Skeletal muscle satellite cell (primary cell): ENCODE measurements around the gene PTGER1.
A peak's percentile ranks its signal among the peaks of the same experiment; 100 is the strongest.
"Not testable (repeated sequence)": the region's sequence is repeated elsewhere in the genome, so short reads cannot be mapped to it uniquely, and the experiment has no call there.

ENCODE experiments used
- H3K27me3 ChIP-seq: 2 replicates; pipeline ENCODE4 v1.7.0; 2013; ENCODE audit warnings: low read length; ENCODE audit not compliant: control insufficient read depth, insufficient read depth
- H3K36me3 ChIP-seq: 2 replicates; pipeline ENCODE4 v1.7.0; 2013; ENCODE audit warnings: mild to moderate bottlenecking, control low read depth, low read length; ENCODE audit not compliant: insufficient read depth
- H3K4me1 ChIP-seq: 2 replicates; pipeline ENCODE4 v1.7.0; 2013; ENCODE audit warnings: low read length; ENCODE audit not compliant: control insufficient read depth, insufficient read depth
- H3K4me2 ChIP-seq: 2 replicates; pipeline ENCODE4 v1.7.0; 2013; ENCODE audit warnings: mild to moderate bottlenecking, low read length
- H3K4me3 ChIP-seq: 2 replicates; pipeline ENCODE4 v1.7.0; 2013; ENCODE audit warnings: low read length
- H3K9ac ChIP-seq: 2 replicates; pipeline ENCODE4 v1.7.0; 2013; ENCODE audit warnings: mild to moderate bottlenecking, low read depth, low read length, moderate library complexity
- H3K9me3 ChIP-seq: replicated peaks from 2 replicates; pipeline ENCODE4 v1.7.0; 2013; ENCODE audit warnings: mild to moderate bottlenecking, control low read depth, low read length

PTGER1 gene

DNA sequence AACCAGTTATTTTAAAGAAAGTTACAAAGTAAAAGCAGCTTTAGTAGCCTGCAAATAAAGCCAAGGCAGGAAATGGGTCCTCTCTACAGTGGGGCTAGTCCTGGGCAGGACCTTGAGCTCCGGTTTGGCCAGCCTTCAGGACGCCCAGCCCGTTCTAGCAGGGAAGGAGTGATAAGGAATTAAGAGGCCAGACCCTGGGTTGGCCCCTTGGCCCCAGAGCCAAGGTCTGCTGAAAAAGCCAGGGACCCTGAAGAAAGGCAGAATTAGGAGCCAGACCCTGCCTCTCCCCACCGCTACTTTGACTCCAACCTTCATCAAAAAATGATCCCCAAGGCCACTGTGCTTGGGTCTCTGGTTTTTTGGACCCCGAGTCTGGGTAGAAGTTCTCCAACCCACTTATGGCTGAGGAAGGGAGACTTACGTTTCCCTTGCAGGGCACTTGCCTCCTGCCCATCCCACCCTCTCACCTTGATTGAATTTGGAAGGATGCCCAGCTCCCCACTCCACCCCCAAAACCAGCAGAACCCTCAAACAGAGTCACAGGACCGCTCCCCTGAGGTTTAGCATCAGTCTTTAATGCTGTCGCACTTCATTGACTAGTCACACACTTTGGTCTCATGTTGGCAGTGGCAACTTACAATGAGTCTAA lies 39.2 kb upstream of the PTGER1 start:
- H3K27me3 ChIP-seq = no peaks in the 10 kb centered on the region
- peaks cover 39% of the 10 kb centered on the region for H3K4me1 ChIP-seq
- no peaks in the 10 kb centered on the region for H3K9me3 ChIP-seq
- H3K4me3 ChIP-seq = no peak overlapping the region
- no peak overlapping the region for H3K9ac ChIP-seq
- H3K36me3 ChIP-seq = peaks cover 35% of the 10 kb centered on the region
- no peak overlapping the region for H3K4me2 ChIP-seq

DNA sequence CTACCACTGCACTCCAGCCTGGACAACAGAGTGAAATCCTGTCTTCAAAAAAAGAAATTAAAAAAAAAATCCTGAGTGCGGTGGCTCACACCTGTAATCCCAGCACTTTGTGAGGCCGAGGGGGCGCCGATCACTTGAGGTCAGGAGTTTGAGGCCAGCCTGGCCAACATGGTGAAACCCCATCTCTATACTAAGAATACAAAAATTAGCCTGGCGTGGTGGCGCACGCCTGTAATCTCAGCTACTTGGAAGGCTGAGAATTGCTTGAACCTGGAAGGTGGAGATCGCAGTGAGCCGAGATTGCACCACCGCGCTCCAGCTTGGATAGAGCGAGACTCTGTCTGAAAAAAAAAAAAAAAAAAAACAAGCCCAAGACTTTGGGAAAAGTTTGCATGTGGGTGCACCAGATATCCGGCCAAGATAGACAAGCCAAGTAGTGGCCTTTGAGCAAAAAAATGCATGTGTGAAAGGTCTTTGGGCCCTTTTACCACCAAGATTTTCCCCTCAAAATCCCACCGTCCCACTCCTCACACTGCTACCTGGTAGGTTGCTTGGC lies 37.3 kb upstream of the PTGER1 start:
- Histone ChIP-seq H3K36me3 (peaks cover 35% of the 10 kb centered on the region), H3K4me1 (peaks cover 41% of the 10 kb centered on the region), H3K4me3 (no peak overlapping the region), H3K27me3 (no peaks in the 10 kb centered on the region), H3K9ac (no peak overlapping the region), H3K4me2 (no peak overlapping the region), H3K9me3 (no peaks in the 10 kb centered on the region)

DNA sequence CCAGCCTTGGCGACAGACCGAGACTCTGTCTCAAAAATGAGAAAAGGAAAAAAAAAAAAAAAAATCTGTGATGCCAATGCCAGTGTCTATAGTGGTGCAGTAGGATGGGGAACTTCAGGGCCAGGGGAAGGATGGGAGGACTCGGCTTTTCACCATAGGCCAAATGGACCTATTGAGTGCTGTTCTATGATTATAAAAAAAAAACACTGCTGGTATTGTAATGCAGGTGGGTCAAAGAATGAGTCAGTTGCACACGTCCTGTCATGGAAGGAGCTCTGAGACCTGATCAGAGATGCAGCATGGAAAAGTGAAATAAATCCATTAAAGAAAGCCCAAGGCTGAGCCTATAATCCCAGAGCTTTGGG lies 36.1 kb upstream of the PTGER1 start:
- Histone ChIP-seq H3K9ac (no peak overlapping the region), H3K36me3 (peaks cover 26% of the 10 kb centered on the region), H3K4me1 (peaks cover 47% of the 10 kb centered on the region), H3K4me2 (peak overlapping the region; percentile 80), H3K4me3 (peak overlapping the region; percentile 41), H3K9me3 (no peaks in the 10 kb centered on the region), H3K27me3 (no peaks in the 10 kb centered on the region)

DNA sequence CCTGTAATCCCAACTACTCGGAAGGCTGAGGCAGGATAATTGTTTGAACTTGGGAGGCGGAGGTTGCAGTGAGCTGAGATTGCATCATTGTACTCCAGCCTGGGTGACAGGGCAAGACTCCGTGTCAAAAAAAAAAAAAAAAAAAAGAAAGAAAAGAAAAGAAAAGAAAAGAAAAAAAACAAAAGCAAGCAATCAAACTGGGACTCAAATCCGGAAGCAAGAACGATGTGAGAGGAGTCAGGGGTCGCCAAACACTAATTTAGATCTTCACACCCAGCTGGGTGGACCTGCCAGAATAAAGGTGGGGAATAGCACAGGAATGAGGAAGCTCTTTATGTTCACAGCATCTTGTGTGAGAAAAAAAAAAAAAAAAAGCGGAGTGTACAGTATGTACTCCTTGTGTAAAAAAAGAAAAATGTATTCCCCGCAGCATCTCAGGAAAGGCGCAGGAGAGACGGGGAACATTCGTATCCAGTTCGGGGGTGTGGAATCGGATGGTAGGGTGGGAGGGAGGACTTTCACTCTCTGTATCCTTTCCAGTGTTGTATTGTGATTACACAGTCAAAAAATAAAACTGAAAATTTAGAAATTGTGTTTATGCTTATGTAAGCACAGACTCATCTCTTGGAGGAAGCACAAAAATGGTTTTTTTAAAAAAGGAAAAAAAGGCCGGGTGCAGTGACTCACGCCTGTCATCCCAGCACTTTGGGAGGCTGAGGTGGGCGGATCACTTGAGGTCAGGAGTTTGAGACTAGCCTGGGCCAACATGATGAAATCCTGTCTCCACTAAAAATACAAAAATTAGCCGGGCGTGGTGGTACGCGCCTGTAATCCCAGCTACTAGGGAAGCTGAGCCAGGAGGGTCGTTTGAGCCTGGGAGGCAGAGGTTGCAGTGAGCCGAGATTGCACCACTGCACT lies 35.4 kb upstream of the PTGER1 start:
- Histone ChIP-seq H3K27me3 (no peaks in the 10 kb centered on the region), H3K4me3 (peak overlapping the region; percentile 64), H3K36me3 (peaks cover 20% of the 10 kb centered on the region), H3K4me1 (peaks cover 47% of the 10 kb centered on the region), H3K9me3 (no peaks in the 10 kb centered on the region), H3K9ac (peak overlapping the region; percentile 66), H3K4me2 (peak overlapping the region; percentile 80)

DNA sequence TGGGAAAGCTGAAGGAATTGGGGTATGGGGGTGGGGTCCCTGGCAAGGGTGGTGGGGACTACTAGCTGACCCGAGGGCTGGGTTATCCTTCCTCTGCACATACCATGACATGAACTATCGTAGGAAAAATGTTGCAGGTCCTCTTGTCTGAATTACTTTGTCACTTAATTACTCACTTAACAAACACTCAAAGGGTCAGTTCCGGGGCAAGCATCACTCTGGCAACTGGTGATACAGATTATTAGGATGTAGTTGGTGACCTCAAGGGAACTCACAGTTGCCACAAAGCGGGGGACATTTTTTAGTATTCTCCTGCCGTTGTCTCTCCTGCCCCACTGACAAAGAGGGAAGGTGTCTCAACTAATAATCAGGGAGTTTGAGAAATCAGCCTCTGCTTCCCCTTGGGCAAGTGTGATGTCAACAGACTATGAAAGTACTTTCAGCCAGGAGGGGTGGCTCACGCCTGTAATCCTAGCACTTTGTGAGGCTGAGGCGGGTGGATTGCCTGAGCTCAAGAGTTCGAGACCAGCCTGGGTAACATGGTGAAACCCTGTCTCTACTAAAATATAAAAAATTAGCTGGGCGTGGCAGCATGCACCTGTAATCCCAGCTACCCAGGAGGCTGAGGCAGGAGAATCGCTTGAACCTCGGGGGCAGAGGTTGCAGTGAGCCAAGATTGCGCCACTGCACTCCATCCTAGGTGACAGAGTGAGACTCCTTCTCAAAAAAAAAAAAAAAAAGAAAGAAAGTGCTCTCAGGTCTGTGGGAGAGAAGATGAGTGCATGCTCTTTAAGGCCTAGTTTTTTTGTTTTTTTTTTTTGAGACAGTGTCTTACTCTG lies 32.8 kb upstream of the PTGER1 start:
- H3K4me3 ChIP-seq = no peak overlapping the region
- no peaks in the 10 kb centered on the region for H3K9me3 ChIP-seq
- H3K27me3 ChIP-seq = no peaks in the 10 kb centered on the region
- H3K4me2 ChIP-seq = no peak overlapping the region
- H3K9ac ChIP-seq = peak overlapping the region; percentile 51
- no peaks in the 10 kb centered on the region for H3K36me3 ChIP-seq
- peaks cover 48% of the 10 kb centered on the region for H3K4me1 ChIP-seq

DNA sequence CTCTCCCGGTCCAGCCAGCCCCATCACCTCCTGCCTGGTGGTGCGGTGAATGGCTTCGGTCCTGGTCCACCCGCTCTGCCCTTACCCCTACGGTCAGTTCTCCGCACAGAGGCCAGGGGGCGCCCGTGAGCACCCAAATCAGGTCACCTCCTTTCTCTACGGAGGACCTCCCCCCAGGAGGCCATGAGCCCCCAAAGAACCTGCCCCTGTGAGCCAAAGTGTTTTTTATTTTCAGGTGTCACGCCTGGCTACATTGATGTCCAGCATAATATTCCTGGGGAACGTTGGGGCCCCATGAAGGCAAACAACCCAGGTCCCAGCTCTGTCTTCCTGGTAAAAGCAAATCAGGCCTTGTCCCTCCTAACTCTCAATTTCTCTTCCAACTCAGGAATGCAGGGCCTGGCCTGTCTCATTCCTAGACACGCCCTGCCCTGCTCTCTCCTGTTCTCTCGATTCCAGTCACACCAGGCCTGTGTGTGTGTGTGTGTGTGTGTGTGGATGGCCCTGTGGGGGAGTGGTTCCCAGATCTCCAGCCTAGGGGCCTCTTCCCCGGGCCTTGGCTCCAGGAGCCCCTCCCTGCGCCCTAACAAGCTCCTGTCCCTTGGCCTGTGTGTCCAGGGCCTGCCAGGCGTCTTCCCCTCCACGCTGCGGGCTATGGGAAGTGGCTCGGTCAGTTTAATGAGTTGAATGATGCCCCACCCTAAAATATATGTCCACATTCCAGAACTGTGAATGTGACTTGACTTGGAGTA lies 30.5 kb upstream of the PTGER1 start:
- no peaks in the 10 kb centered on the region for H3K27me3 ChIP-seq
- H3K4me3 ChIP-seq = peak overlapping the region; percentile 4
- H3K4me2 ChIP-seq = peak overlapping the region; percentile 59
- peaks cover 47% of the 10 kb centered on the region for H3K4me1 ChIP-seq
- no peaks in the 10 kb centered on the region for H3K36me3 ChIP-seq
- H3K9me3 ChIP-seq = no peaks in the 10 kb centered on the region
- H3K9ac ChIP-seq = peak overlapping the region; percentile 82

DNA sequence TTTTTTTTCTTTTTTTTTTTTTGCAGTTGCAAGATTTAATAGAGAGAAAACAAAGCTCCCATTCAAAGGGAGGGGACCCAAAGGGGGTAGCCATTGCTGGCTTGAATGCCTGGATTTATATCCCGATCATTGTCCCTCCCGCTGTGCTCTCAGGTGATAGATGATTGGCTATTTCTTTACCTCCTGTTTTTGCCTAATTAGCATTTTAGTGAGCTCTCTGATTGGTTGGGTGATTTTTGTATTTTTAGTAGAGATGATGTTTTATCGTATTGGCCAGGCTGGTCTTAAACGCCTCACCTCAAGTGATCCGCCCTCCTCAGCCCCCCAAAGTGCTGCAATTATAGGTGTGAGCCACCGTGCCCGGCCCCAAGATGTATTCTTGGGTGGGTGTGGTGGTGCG lies 29.4 kb upstream of the PTGER1 start:
- not testable (repeated sequence) for H3K27me3 ChIP-seq, H3K4me3 ChIP-seq, H3K4me2 ChIP-seq, H3K9me3 ChIP-seq, H3K9ac ChIP-seq, H3K36me3 ChIP-seq
- H3K4me1 ChIP-seq = peaks cover 36% of the 10 kb centered on the region

DNA sequence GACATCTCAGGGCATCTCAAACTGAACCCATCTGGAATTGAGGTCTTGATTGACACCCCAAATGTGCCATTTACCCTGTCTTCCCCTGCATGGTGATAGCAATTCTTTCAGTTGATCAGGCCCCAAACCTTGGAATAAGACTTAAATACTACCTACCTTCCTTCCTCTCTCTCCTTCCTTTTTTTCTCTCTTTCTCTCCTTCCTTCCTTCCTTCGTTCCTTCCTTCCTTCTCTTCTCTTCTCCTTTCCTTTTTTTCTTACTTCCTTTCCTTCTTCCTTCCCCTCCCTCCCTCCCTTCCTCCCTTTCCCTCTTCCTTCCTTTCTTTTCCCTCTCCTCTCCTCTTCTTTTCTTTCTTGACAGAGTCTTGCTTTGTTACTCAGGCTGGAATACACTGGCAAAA lies 28.1 kb upstream of the PTGER1 start:
- Histone ChIP-seq H3K9ac (no peak overlapping the region), H3K9me3 (no peaks in the 10 kb centered on the region), H3K4me1 (peaks cover 36% of the 10 kb centered on the region), H3K36me3 (no peaks in the 10 kb centered on the region), H3K4me2 (no peak overlapping the region), H3K4me3 (no peak overlapping the region), H3K27me3 (no peaks in the 10 kb centered on the region)

DNA sequence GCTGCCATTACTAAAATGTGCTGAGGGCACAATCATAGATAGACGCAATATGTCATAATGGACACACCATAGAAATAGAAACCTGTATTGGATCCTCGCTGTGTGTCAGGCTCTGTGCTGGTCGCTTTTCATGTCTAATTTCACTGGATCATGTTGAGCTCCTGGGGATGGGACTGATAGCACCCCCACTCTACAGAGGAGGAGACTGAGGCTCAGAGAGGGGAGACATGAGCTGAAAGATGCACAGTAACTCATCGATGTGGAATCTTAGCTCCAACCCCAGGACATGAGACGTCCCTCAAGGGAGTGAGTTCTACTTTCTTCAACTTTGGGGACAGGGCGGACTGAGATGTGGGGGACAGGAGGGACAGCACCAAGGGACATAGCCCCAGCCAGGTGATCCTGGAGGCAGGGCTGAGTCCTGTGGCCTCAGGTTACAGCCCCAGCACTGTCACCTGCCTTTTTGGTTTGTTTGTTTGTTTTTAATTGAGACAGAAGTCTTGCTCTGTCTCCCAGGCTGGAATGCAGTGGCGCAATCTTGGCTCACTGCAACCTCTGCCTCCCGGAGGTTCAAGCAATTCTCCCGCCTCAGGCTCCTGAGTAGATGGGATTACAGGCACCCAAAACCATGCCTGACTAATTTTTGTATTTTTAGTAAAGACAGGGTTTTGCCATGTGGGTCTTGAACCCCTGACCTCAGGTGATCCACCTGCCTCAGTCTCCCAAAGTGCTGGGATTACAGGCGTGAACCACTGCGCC lies 27.4 kb upstream of the PTGER1 start:
- Histone ChIP-seq H3K4me2 (no peak overlapping the region), H3K4me1 (peaks cover 32% of the 10 kb centered on the region), H3K27me3 (no peaks in the 10 kb centered on the region), H3K9me3 (no peaks in the 10 kb centered on the region), H3K9ac (no peak overlapping the region), H3K4me3 (no peak overlapping the region), H3K36me3 (no peaks in the 10 kb centered on the region)

DNA sequence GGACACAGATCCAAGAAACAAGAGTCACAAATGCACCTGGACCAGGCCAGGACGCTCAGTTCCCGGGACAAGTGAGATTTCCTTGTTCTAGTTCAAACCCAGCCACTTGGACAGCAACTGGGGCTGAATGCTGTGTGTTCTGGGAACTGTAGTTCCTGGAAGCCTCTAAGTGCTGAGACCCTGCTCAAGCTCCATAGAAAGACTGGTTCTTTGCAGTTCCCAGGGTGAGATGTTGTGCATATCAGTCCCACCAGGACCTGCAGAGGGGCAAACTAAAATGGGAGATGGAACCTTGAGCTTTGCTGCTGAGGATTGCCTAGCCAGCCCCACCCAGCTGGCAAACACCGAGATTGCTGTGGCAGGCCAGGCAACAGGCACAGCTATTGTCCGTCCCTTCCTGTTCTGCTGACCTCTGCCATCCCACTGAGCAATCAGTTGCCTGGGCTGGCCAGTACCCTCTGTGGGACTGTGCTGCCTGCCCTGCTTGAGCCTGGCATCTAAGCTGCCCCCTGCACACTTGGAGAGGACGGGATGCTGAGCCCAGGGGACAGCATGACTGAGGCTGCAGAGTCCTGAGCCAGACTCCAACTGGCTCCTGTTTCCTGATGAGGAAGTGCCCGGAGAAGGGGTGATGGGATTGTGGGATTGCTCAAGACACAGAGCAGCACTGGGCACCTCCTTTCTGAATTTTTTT lies 22.2 kb upstream of the PTGER1 start:
- no peak overlapping the region for H3K9ac ChIP-seq
- H3K4me1 ChIP-seq = peaks cover 24% of the 10 kb centered on the region
- peaks cover 3% of the 10 kb centered on the region for H3K36me3 ChIP-seq
- peak overlapping the region; percentile 81 for H3K4me2 ChIP-seq
- no peaks in the 10 kb centered on the region for H3K9me3 ChIP-seq
- H3K4me3 ChIP-seq = peak overlapping the region; percentile 66
- no peaks in the 10 kb centered on the region for H3K27me3 ChIP-seq
